Kidney epithelial cell (primary cell): ENCODE measurements around the gene PPM1B. TPM values are rescaled to one million over a fixed set of nuclear protein-coding genes. Genes with fewer than 3 reads are reported as not detected.
A peak's percentile ranks its signal among the peaks of the same experiment; 100 is the strongest.
"Not testable (repeated sequence)": the region's sequence is repeated elsewhere in the genome, so short reads cannot be mapped to it uniquely, and the experiment has no call there.

Experiments used
- DNase-seq: peaks from one replicate; pipeline ENCODE4 v3.0.0-alpha.2; 2010; ENCODE audit warnings: low read depth
- H3K27me3 ChIP-seq: 2 replicates; pipeline ENCODE4 v1.6.0; 2011; ENCODE audit warnings: low read length; ENCODE audit not compliant: control insufficient read depth, insufficient read depth
- H3K36me3 ChIP-seq: 2 replicates; pipeline ENCODE4 v1.5.1; 2011; ENCODE audit warnings: low read length; ENCODE audit not compliant: control insufficient read depth, insufficient read depth
- H3K4me3 ChIP-seq: 2 replicates; pipeline ENCODE4 v1.5.1; 2011; ENCODE audit warnings: low read depth, mild to moderate bottlenecking, control low read depth, low read length
- total RNA-seq: library from RNA; depleted of rRNA; stranded (reverse); fragments of >200 nt; gene quantifications from 2 replicates; pipeline ENCODE4 v1.2.3, GENCODE V29; 2015
- TF ChIP-seq, protein P1 (sequence below): IDR thresholded peaks from 2 replicates; pipeline ENCODE4 v1.5.1; 2011; ENCODE audit warnings: mild to moderate bottlenecking, moderate library complexity, low read length, control low read depth, inconsistent platforms; ENCODE audit not compliant: insufficient read depth, poor library complexity, severe bottlenecking

The PPM1B gene
- total RNA-seq, 1 donor from 2014 or later = 22.7 TPM

DNA sequence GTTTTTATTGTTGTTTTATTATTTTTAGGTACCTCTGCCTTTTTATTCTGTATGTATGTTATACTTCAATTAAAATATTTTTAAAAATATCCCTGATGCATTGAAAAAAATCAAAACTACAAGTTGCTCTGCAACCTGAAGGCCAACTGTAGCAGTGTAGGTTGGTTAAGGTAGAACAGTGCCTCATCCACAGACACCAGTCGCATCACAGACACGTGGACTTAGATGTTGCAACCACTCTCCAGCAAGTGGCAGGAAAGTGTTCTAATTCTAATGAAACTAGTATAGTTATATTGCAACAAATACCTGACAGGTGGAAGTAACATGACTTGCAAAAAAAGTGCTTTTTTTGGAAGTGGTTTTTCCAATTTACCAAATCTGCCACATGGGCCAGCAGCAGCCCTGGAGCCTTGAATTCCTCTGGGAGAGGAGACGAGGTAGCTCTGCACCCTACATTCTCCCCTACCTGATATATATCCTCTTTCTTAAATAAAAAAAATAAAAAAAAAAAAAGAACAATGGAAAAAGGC lies 78.2 kb downstream of the PPM1B start:
- no peaks in the 10 kb centered on the region for H3K36me3 ChIP-seq
- DNase-seq = no peak
- no peak overlapping the region for H3K4me3 ChIP-seq
- no peaks in the 10 kb centered on the region for H3K27me3 ChIP-seq
- TF ChIP-seq, protein P1, sequence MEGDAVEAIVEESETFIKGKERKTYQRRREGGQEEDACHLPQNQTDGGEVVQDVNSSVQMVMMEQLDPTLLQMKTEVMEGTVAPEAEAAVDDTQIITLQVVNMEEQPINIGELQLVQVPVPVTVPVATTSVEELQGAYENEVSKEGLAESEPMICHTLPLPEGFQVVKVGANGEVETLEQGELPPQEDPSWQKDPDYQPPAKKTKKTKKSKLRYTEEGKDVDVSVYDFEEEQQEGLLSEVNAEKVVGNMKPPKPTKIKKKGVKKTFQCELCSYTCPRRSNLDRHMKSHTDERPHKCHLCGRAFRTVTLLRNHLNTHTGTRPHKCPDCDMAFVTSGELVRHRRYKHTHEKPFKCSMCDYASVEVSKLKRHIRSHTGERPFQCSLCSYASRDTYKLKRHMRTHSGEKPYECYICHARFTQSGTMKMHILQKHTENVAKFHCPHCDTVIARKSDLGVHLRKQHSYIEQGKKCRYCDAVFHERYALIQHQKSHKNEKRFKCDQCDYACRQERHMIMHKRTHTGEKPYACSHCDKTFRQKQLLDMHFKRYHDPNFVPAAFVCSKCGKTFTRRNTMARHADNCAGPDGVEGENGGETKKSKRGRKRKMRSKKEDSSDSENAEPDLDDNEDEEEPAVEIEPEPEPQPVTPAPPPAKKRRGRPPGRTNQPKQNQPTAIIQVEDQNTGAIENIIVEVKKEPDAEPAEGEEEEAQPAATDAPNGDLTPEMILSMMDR = no peak

DNA sequence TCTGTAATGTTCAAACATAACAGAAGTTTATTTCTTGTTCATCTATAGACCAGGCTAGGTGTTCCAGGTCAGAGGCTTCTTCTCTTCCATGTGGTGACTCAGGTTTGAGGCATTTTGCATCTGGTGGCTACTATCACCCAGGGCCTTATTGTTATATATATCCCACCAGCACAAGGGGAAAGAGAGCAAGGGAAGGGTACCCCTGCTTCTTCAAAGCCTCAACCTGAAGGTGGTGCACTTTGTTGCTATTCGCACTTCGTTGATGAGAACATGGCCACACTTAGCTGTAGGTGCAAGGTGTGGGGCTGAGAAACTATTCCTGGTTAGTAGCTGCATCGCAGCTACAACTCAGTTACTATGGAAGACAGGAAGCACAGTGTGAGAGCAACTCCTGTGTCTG lies 79.2 kb downstream of the PPM1B start:
- TF ChIP-seq, protein P1 = peak; percentile 9
- H3K4me3 ChIP-seq = no peak overlapping the region
- no peaks in the 10 kb centered on the region for H3K27me3 ChIP-seq
- no peaks in the 10 kb centered on the region for H3K36me3 ChIP-seq
- no peak for DNase-seq

DNA sequence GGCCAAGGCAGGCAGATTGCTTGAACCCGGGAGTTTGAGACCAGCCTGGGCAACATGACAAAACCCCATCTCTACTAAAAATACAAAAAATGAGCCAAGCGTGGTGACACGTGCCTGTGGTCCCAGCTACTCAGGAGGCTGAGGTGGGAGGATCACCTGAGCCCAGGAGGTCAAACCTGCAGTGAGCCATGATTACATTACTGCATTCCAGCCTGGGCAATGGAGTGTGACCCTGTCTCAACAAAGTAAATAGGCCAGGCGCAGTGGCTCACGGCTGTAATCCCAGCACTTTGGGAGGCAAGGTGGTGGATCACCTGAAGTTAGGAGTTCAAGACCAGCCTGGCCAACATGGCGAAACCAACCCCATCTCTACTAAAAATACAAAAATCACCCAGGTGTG lies 80.6 kb downstream of the PPM1B start:
- H3K4me3 ChIP-seq, DNase-seq, H3K36me3 ChIP-seq, H3K27me3 ChIP-seq: not testable (repeated sequence)

DNA sequence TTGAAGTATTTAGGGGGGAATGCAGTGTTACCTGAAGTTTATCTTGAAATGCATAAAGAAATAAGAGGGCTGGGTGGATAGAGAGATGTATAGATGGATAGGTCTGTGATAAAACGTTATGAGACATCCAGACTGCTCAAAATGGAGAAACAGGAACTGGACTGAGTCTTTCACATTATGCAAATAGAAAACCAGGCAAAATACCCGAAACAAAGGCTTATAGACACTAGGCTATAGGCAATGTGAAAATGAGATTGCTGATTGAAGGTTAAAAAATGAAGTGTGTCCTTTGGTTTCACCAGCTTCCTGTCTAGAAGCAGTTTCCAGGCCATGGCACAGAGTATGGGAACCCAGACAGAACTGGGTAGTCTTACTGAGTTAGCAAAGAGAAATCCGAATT lies 81.7 kb downstream of the PPM1B start:
- no peaks in the 10 kb centered on the region for H3K27me3 ChIP-seq
- no peak overlapping the region for H3K4me3 ChIP-seq
- DNase-seq = no peak
- TF ChIP-seq, protein P1 = no peak
- no peaks in the 10 kb centered on the region for H3K36me3 ChIP-seq

DNA sequence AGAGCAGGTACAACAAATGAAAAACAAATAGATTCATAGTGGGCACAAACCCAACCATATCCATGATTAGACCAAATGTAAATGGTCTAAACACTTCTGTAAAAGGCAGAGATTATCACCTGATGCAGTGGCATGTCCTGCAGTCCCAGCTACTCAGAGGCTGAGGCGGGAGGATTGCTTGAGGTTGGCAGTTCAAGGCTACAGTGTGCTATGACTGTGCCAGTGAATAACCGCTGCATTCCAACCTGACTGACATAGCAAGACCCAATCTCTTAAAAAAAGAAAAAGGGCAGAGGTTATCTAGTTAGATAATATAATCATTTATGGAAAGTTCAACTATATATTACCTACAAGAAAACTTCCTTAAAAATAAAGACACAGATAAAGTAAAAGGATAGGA lies 85.3 kb downstream of the PPM1B start:
- Histone ChIP-seq H3K36me3 (no peaks in the 10 kb centered on the region), H3K4me3 (no peak overlapping the region), H3K27me3 (no peaks in the 10 kb centered on the region)
- DNase-seq = no peak
- TF ChIP-seq, protein P1 = no peak

DNA sequence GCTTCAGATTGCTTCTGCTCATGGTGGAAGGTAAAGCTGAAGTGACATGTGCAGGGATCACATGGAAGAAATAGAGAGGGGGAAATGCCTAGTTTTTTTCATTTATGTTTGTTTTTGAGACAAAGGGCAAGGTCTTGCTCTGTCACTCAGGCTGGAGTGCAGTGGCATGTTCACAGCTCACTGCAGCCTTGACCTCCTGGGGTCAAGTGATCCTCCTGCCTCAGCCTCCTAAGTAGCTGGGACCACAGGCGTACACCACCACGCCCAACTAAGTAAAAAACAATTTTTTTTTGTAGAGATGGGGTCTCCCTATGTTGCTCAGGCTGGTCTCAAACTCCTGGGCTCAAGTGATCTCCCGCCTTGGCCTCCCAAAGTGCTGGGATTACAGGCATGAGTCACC lies 87.0 kb downstream of the PPM1B start:
- H3K27me3 ChIP-seq, DNase-seq, H3K36me3 ChIP-seq, H3K4me3 ChIP-seq: not testable (repeated sequence)

DNA sequence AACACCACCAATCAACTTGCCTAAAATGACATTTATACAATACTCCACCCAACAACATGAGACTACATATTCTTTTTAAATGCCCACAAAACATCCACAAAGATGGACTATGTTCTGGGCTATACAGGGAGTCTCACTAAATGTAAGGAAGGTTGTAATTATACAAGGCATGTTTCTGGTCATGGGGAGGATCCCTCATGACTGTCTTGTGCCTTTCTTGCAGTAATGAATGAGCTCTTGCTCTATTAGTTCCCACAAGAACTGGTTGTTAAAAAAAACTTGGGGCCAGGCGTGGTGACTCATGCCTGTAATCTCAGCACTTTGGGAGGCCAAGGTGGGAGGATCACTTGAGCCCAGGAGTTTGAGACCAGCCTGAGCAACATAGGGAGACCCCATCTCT lies 89.1 kb downstream of the PPM1B start:
- DNase-seq, H3K27me3 ChIP-seq, H3K36me3 ChIP-seq, H3K4me3 ChIP-seq: not testable (repeated sequence)
